SK-N-MC (cell line): ENCODE data around the gene TEX47.

Source experiments
- DNase-seq: peaks from one replicate; pipeline ENCODE4 v3.0.0-alpha.2; 2011; ENCODE audit warnings: low read depth, low spot score
- H3K27ac ChIP-seq: fragments of 200-600 bp; sonication (generic); 2 replicates; pipeline ENCODE4 v1.5.1; 2016; ENCODE audit warnings: mixed run types
- H3K36me3 ChIP-seq: fragments of 200-600 bp; sonication (generic); 2 replicates; pipeline ENCODE4 v1.6.1; 2017; ENCODE audit warnings: antibody characterized with exemption, low read length, mixed read lengths; ENCODE audit not compliant: insufficient read depth
- H3K4me3 ChIP-seq: fragments of 200-600 bp; sonication (generic); 2 replicates; pipeline ENCODE4 v1.5.1; 2016
- H3K9ac ChIP-seq: fragments of 200-600 bp; sonication (generic); 2 replicates; pipeline ENCODE4 v1.8.0; 2017; ENCODE audit warnings: mixed run types, mixed read lengths; ENCODE audit not compliant: insufficient read length
- H3K9me3 ChIP-seq: fragments of 200-600 bp; sonication (generic); 2 replicates; pipeline ENCODE4 v1.6.1; 2017; ENCODE audit warnings: low read depth, mild to moderate bottlenecking, antibody characterized with exemption, low read length, moderate library complexity, mixed read lengths
- EZH2 ChIP-seq: fragments of 200-600 bp; sonication (generic); IDR thresholded peaks from one replicate; pipeline ENCODE4 v1.6.1; 2017; ENCODE audit warnings: antibody characterized with exemption
- FOXP2 ChIP-seq: optimal IDR thresholded peaks from 2 replicates; pipeline ENCODE3; 2011; ENCODE audit warnings: mild to moderate bottlenecking, moderate library complexity; ENCODE audit not compliant: insufficient read depth; ENCODE audit errors: extremely low read length, control extremely low read depth
- POLR2AphosphoS5 ChIP-seq: IDR thresholded peaks from 2 replicates; pipeline ENCODE4 v1.6.1; 2012; ENCODE audit warnings: mild to moderate bottlenecking, low read depth, low read length, borderline replicate concordance

TEX47 gene

GRCh38 chr7:88758381-88759229 is 36.9 kb downstream of the TEX47 start:
- H3K27ac ChIP-seq = no peak overlapping the region
- H3K36me3 ChIP-seq = no peaks in the 10 kb centered on the region
- H3K9me3 ChIP-seq = no peaks in the 10 kb centered on the region
- no peak overlapping the region for H3K9ac ChIP-seq
- no peak overlapping the region for H3K4me3 ChIP-seq
- TF ChIP-seq EZH2 (no peak), FOXP2 (no peak), POLR2AphosphoS5 (no peak)
- no peak for DNase-seq

GRCh38 chr7:88757371-88757770 is 38.2 kb downstream of the TEX47 start:
- Histone ChIP-seq H3K36me3 (no peaks in the 10 kb centered on the region), H3K27ac (no peak overlapping the region), H3K4me3 (no peak overlapping the region), H3K9me3 (no peaks in the 10 kb centered on the region), H3K9ac (no peak overlapping the region)
- TF ChIP-seq POLR2AphosphoS5 (no peak), EZH2 (no peak), FOXP2 (no peak)
- no peak for DNase-seq

- Histone ChIP-seq H3K4me3 (no peak overlapping the region), H3K9ac (no peak overlapping the region), H3K9me3 (no peaks in the 10 kb centered on the region), H3K27ac (no peak overlapping the region), H3K36me3 (no peaks in the 10 kb centered on the region)
- TF ChIP-seq POLR2AphosphoS5 = no peak
- no peak for TF ChIP-seq EZH2
- no peak for TF ChIP-seq FOXP2
- no peak for DNase-seq
Measured at GRCh38 chr7:88756802-88757201, 38.7 kb downstream of the TEX47 start.

GRCh38 chr7:88746126-88746525 is 49.4 kb downstream of the TEX47 start:
- no peak overlapping the region for H3K4me3 ChIP-seq

More at GRCh38 chr7:88746126-88746525, 49.4 kb downstream of the TEX47 start:
- H3K27ac ChIP-seq = no peak overlapping the region
- DNase-seq = no peak
- H3K9me3 ChIP-seq = no peaks in the 10 kb centered on the region
- H3K9ac ChIP-seq = no peak overlapping the region
- no peaks in the 10 kb centered on the region for H3K36me3 ChIP-seq
- TF ChIP-seq EZH2 (no peak), POLR2AphosphoS5 (no peak), FOXP2 (no peak)
